Neuronal stem cell (in vitro differentiated cells): ENCODE results near the gene TPK1.

Experiments used
- DNase-seq: peaks from one replicate; pipeline ENCODE4 v3.0.0-alpha.2; 2013; ENCODE audit warnings: low spot score
- H2AFZ ChIP-seq: one replicate; pipeline ENCODE4 v1.6.1; 2013; ENCODE audit warnings: mild to moderate bottlenecking, low read length, inconsistent platforms
- H2AK5ac ChIP-seq: 2 replicates; pipeline ENCODE4 v1.6.1; 2013; ENCODE audit warnings: low read depth, mild to moderate bottlenecking, inconsistent platforms, low read length, moderate library complexity, mixed read lengths
- H2BK120ac ChIP-seq: 2 replicates; pipeline ENCODE4 v1.6.1; 2013; ENCODE audit warnings: low read depth, mild to moderate bottlenecking, inconsistent platforms, low read length, moderate library complexity, mixed read lengths
- H2BK12ac ChIP-seq: one replicate; pipeline ENCODE4 v1.6.1; 2013; ENCODE audit warnings: low read length, inconsistent platforms
- H2BK15ac ChIP-seq: 2 replicates; pipeline ENCODE4 v1.6.1; 2013; ENCODE audit warnings: mild to moderate bottlenecking, low read length, inconsistent platforms, mixed read lengths
- H2BK5ac ChIP-seq: one replicate; pipeline ENCODE4 v1.6.1; 2013; ENCODE audit warnings: inconsistent platforms, mild to moderate bottlenecking, low read length, moderate library complexity
- H3K14ac ChIP-seq: one replicate; pipeline ENCODE4 v1.6.1; 2013; ENCODE audit warnings: low read length, inconsistent platforms
- H3K18ac ChIP-seq: 2 replicates; pipeline ENCODE4 v1.6.1; 2013; ENCODE audit warnings: low read length, inconsistent platforms
- H3K23ac ChIP-seq: 2 replicates; pipeline ENCODE4 v1.6.1; 2013; ENCODE audit warnings: low read depth, mild to moderate bottlenecking, mixed read lengths, low read length, inconsistent platforms; ENCODE audit not compliant: poor library complexity
- H3K27ac ChIP-seq: replicated peaks from 3 replicates; pipeline ENCODE4 v1.5.1; 2013; ENCODE audit warnings: low read length, inconsistent platforms
- H3K27me3 ChIP-seq, 3 experiments: 2 replicates each; pipeline ENCODE4 v1.6.1; 2013; ENCODE audit warnings: low read length in 3 of 3, mild to moderate bottlenecking in 2 of 3, inconsistent platforms in 1 of 3, low read depth in 1 of 3, mixed read lengths in 1 of 3, moderate library complexity in 1 of 3; ENCODE audit not compliant: control insufficient read depth in 3 of 3, insufficient read depth in 3 of 3
- H3K36me3 ChIP-seq, 2 donors: replicated peaks in 1 of 2; 2 replicates each; pipeline ENCODE4 v1.6.1; 2013; ENCODE audit warnings: low read length in 2 of 2; ENCODE audit not compliant: control insufficient read depth in 2 of 2, insufficient read depth in 2 of 2
- H3K4ac ChIP-seq: 2 replicates; pipeline ENCODE4 v1.6.1; 2013; ENCODE audit warnings: inconsistent platforms, mild to moderate bottlenecking, low read length, moderate library complexity
- H3K4me1 ChIP-seq, 2 donors: 1 replicate in 1 of 2; 2 replicates in 1 of 2; pipeline ENCODE4 v1.6.1; 2013; ENCODE audit warnings: low read length in 2 of 2, low read depth in 1 of 2; ENCODE audit not compliant: control insufficient read depth in 2 of 2, insufficient read depth in 1 of 2
- H3K4me2 ChIP-seq: one replicate; pipeline ENCODE4 v1.6.1; 2013; ENCODE audit warnings: mild to moderate bottlenecking, low read length, inconsistent platforms; ENCODE audit not compliant: insufficient read depth, poor library complexity, severe bottlenecking
- H3K4me3 ChIP-seq, 2 donors: 2 replicates each; pipeline ENCODE4 v1.5.1; 2013; ENCODE audit warnings: low read length in 2 of 2, mild to moderate bottlenecking in 2 of 2, inconsistent platforms in 1 of 2, moderate library complexity in 1 of 2
- H3K79me1 ChIP-seq: one replicate; pipeline ENCODE4 v1.6.1; 2013; ENCODE audit warnings: low read depth, mild to moderate bottlenecking, inconsistent platforms, low read length, moderate library complexity
- H3K9ac ChIP-seq: one replicate; pipeline ENCODE4 v1.6.1; 2013; ENCODE audit warnings: mild to moderate bottlenecking, low read depth, low read length, inconsistent platforms; ENCODE audit not compliant: poor library complexity
- H3K9me3 ChIP-seq, 2 donors: replicated peaks in 1 of 2; 2 replicates each; pipeline versions ENCODE3 to v1.6.1; 2013; ENCODE audit warnings: low read length in 2 of 2, mild to moderate bottlenecking in 2 of 2, inconsistent platforms in 1 of 2, low read depth in 1 of 2, mixed read lengths in 1 of 2, moderate library complexity in 1 of 2; ENCODE audit not compliant: control insufficient read depth in 2 of 2, insufficient read depth in 1 of 2
- H4K8ac ChIP-seq: one replicate; pipeline ENCODE4 v1.6.1; 2013; ENCODE audit warnings: low read depth, mild to moderate bottlenecking, inconsistent platforms, low read length, moderate library complexity
- H4K91ac ChIP-seq: one replicate; pipeline ENCODE4 v1.6.1; 2013; ENCODE audit warnings: low read length, low read depth, mild to moderate bottlenecking, inconsistent platforms; ENCODE audit not compliant: poor library complexity
- WGBS, 2 donors: extraction: QIAGEN DNeasy Blood & Tissue Kit; methylation state at CpG; one replicate each; pipeline ENCODE4 v1.1.7; 2013; ENCODE audit warnings: missing lambda C conversion rate in 2 of 2, mixed read lengths in 1 of 2; ENCODE audit not compliant: insufficient read length in 2 of 2, insufficient replicate concordance in 1 of 2; ENCODE audit errors: extremely low coverage in 2 of 2; 5-methylcytosine and 5-hydroxymethylcytosine counted together

TPK1 gene

DNA sequence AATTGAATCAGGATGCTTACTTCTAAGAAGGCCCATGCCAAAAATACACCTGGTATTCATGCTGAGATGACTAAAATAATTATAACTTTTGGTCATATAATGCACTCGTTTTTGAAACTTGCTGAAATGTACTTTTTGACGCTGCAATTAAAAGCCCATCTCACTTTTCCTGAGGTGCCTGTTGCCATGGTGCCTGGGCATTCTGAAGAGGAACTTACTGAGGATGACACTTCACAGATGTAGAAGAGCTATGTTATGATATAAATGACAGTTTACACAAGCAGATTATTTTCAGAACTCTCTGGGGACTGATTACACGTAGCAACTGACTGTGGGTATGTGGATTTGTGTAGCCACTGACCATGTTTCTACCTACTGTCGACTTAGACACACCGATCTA, 182.4 kb downstream of the TPK1 start:
- Histone ChIP-seq H3K9ac (no peak overlapping the region), H2AK5ac (no peak overlapping the region), H3K27me3 (no peaks in the 10 kb centered on the region), H3K4me3 (no peak overlapping the region), H3K18ac (no peak overlapping the region), H2AFZ (no peak overlapping the region), H3K36me3 (no peaks in the 10 kb centered on the region), H3K9me3 (no peaks in the 10 kb centered on the region), H2BK12ac (no peak overlapping the region), H3K4me1 (no peaks in the 10 kb centered on the region), H2BK120ac (no peak overlapping the region), H2BK15ac (no peak overlapping the region), H3K14ac (no peak overlapping the region), H3K27ac (no peak overlapping the region), H3K4ac (no peak overlapping the region), H2BK5ac (no peak overlapping the region), H4K8ac (no peak overlapping the region), H4K91ac (no peak overlapping the region), H3K4me2 (no peak overlapping the region), H3K79me1 (no peaks in the 10 kb centered on the region), H3K23ac (no peak overlapping the region)
- no CpG with 5 or more reads among the region's 5 CpGs for WGBS, 2 donors
- DNase-seq, result no peak

DNA sequence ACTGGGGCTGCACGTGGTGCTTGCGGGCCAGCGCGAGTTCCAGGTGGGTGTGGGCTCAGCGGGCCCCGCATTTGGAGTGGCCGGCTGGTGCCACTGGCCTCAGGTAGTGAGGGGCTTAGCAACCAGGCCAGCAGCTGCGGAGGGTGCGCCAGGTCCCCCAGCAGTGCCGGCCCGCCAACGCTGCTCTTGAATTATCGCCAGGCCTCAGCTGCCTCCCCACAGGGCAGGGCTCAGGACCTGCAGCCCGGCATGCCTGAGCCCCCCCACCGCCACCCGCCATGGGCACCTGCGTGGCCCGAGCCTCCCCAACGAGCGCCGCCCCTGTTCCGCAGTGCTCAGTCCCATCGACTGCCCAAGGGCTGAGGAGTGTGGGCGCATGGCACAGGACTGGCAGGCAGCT, 185.4 kb downstream of the TPK1 start:
- no peak overlapping the region for H4K8ac ChIP-seq
- H3K4me3 ChIP-seq, result no peak overlapping the region
- H3K9ac ChIP-seq, result peak overlapping the region; percentile 60
- H3K27ac ChIP-seq, result no peak overlapping the region
- H2BK5ac ChIP-seq, result no peak overlapping the region
- no peaks in the 10 kb centered on the region for H3K79me1 ChIP-seq
- no peak overlapping the region for H3K14ac ChIP-seq
- H3K23ac ChIP-seq, result no peak overlapping the region
- no peak overlapping the region for H4K91ac ChIP-seq
- DNase-seq, result no peak
- H3K4me1 ChIP-seq, result no peaks in the 10 kb centered on the region
- no peaks in the 10 kb centered on the region for H3K36me3 ChIP-seq
- H2BK120ac ChIP-seq, result no peak overlapping the region
- H3K27me3 ChIP-seq, result no peaks in the 10 kb centered on the region
- no peak overlapping the region for H3K18ac ChIP-seq
- no peak overlapping the region for H3K4me2 ChIP-seq
- no peaks in the 10 kb centered on the region for H3K9me3 ChIP-seq
- no peak overlapping the region for H2AK5ac ChIP-seq
- no peak overlapping the region for H2BK12ac ChIP-seq
- no peak overlapping the region for H2BK15ac ChIP-seq
- no CpG with 5 or more reads among the region's 24 CpGs for WGBS, 2 donors
- no peak overlapping the region for H3K4ac ChIP-seq
- no peak overlapping the region for H2AFZ ChIP-seq

DNA sequence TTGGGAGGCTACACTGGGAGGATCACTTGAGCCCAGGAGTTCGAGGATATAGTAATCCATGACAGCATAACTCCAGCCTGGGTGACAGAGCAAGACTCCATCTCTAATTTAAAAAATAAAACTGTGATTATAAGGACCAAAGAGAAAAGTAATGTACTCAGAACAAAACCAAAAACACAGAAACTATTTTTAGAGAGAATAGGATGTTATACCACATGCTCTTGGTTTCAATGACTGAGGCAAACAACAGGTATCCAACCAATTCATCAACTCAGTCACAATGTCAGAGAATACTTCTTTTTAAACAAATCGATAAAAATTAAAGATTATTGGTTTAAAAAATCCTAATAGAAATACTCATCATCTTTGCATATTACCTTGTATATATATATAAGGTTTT, 186.7 kb downstream of the TPK1 start:
- H3K9me3 ChIP-seq, result no peaks in the 10 kb centered on the region
- H3K23ac ChIP-seq, result no peak overlapping the region
- H3K4me2 ChIP-seq, result no peak overlapping the region
- no peak overlapping the region for H2BK15ac ChIP-seq
- no peaks in the 10 kb centered on the region for H3K27me3 ChIP-seq
- H2BK120ac ChIP-seq, result no peak overlapping the region
- H2BK12ac ChIP-seq, result no peak overlapping the region
- no peaks in the 10 kb centered on the region for H3K36me3 ChIP-seq
- H2AFZ ChIP-seq, result no peak overlapping the region
- no peak overlapping the region for H3K4ac ChIP-seq
- no peak overlapping the region for H4K91ac ChIP-seq
- no peak overlapping the region for H4K8ac ChIP-seq
- no peak overlapping the region for H3K18ac ChIP-seq
- H3K27ac ChIP-seq, result no peak overlapping the region
- H2BK5ac ChIP-seq, result no peak overlapping the region
- no peak for DNase-seq
- H3K4me3 ChIP-seq, result no peak overlapping the region
- no peaks in the 10 kb centered on the region for H3K4me1 ChIP-seq
- H3K14ac ChIP-seq, result no peak overlapping the region
- H3K9ac ChIP-seq, result no peak overlapping the region
- no CpG with 5 or more reads among the region's 2 CpGs for WGBS, 2 donors
- no peaks in the 10 kb centered on the region for H3K79me1 ChIP-seq
- no peak overlapping the region for H2AK5ac ChIP-seq

DNA sequence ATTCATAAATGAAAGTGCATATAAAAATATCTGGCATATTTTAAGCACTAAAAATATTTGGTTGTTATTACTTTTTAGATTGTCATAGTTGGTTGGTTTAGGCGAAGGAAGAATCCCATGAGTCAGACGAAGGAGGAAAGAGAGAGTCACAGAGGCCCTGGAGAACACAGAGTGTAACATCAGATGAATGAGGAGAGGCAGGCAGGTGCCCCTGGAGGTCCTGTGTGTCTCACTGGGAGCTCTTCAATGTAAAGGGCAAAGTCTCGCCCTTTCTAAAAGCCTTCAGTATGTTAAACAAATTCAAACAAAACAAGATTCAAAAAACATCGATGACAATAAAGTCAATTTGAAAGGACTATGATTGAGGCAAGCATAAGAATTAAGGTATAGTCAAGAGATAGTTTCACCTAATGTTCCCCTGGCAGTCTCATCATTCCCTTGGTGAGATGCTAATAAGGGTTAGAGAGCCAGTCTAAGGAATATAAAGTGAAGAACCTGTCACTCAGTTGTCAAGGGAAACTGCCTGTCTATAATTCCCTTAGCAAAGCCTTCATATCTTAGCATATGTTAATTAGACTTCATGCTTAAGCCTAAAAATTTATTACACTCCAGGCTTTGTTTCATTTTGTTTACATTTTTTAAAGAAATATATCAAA, 194.3 kb downstream of the TPK1 start:
- H3K4me1 ChIP-seq, result no peaks in the 10 kb centered on the region
- no peak overlapping the region for H3K4me3 ChIP-seq
- H3K4me2 ChIP-seq, result no peak overlapping the region
- no peaks in the 10 kb centered on the region for H3K27me3 ChIP-seq
- H2BK12ac ChIP-seq, result no peak overlapping the region
- H3K14ac ChIP-seq, result no peak overlapping the region
- H3K9ac ChIP-seq, result no peak overlapping the region
- no peak overlapping the region for H4K8ac ChIP-seq
- no peak overlapping the region for H4K91ac ChIP-seq
- no peak overlapping the region for H3K23ac ChIP-seq
- H3K9me3 ChIP-seq, result no peaks in the 10 kb centered on the region
- no peak overlapping the region for H3K27ac ChIP-seq
- no peak overlapping the region for H3K4ac ChIP-seq
- no CpG with 5 or more reads among the region's 4 CpGs for WGBS, 2 donors
- no peak overlapping the region for H2BK5ac ChIP-seq
- no peak overlapping the region for H2AFZ ChIP-seq
- no peaks in the 10 kb centered on the region for H3K36me3 ChIP-seq
- DNase-seq, result no peak
- H3K18ac ChIP-seq, result no peak overlapping the region
- no peak overlapping the region for H2AK5ac ChIP-seq
- H2BK120ac ChIP-seq, result no peak overlapping the region
- no peak overlapping the region for H2BK15ac ChIP-seq
- H3K79me1 ChIP-seq, result no peaks in the 10 kb centered on the region
